ENCODE measurements around the gene PRR29. TPM values are rescaled to one million over a fixed set of nuclear protein-coding genes. Genes with fewer than 3 reads are reported as not detected.

PRR29 gene
- total RNA-seq, 4 donors from 2014 or later, result 0.29 to 2.8 (median 1.5) TPM; not detected in 1

- peak in 1 of 2 donors; percentile 3 for DNase-seq
- H3K4me1 ChIP-seq, result no peaks in the 10 kb centered on the region
- H3K27me3 ChIP-seq, result peaks cover 0 to 7% of the 10 kb centered on the region in 2 donors
- TF ChIP-seq, protein P1, sequence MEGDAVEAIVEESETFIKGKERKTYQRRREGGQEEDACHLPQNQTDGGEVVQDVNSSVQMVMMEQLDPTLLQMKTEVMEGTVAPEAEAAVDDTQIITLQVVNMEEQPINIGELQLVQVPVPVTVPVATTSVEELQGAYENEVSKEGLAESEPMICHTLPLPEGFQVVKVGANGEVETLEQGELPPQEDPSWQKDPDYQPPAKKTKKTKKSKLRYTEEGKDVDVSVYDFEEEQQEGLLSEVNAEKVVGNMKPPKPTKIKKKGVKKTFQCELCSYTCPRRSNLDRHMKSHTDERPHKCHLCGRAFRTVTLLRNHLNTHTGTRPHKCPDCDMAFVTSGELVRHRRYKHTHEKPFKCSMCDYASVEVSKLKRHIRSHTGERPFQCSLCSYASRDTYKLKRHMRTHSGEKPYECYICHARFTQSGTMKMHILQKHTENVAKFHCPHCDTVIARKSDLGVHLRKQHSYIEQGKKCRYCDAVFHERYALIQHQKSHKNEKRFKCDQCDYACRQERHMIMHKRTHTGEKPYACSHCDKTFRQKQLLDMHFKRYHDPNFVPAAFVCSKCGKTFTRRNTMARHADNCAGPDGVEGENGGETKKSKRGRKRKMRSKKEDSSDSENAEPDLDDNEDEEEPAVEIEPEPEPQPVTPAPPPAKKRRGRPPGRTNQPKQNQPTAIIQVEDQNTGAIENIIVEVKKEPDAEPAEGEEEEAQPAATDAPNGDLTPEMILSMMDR (IDR thresholded peaks at IDR 0.05), result no peak
- no peak for TF ChIP-seq POLR2A (IDR thresholded peaks at IDR 0.05)
- intact Hi-C loops (cut with DNase I; ENCODE audit: low total_unique reads), result no loop called here
- no peak overlapping the region for H3K27ac ChIP-seq
- no peaks in the 10 kb centered on the region for H3K36me3 ChIP-seq
- H3K9me3 ChIP-seq, result no peaks in the 10 kb centered on the region
- H3K4me3 ChIP-seq, result no peak overlapping the region
Measured at GRCh38 chr17:63991611-63992010, 6.5 kb upstream of the PRR29 start.

GRCh38 chr17:63993368-63993985 lies 4.7 kb upstream of the PRR29 start:
- no peak overlapping the region for H3K4me3 ChIP-seq
- no peaks in the 10 kb centered on the region for H3K9me3 ChIP-seq
- peaks cover 0 to 7% of the 10 kb centered on the region in 2 donors for H3K27me3 ChIP-seq
- DNase-seq, result no peak
- H3K4me1 ChIP-seq, result peaks cover 0 to 2% of the 10 kb centered on the region in 2 donors
- no peak for TF ChIP-seq POLR2A (IDR thresholded peaks at IDR 0.05)
- TF ChIP-seq, protein P1 (IDR thresholded peaks at IDR 0.05), result no peak
- no peak overlapping the region for H3K27ac ChIP-seq
- H3K36me3 ChIP-seq, result no peaks in the 10 kb centered on the region
- intact Hi-C loops (cut with DNase I; ENCODE audit: low total_unique reads), result no loop called here

- intact Hi-C loops (cut with DNase I; ENCODE audit: low total_unique reads), result no loop called here
- no peaks in the 10 kb centered on the region for H3K9me3 ChIP-seq
- DNase-seq, result peak in 1 of 2 donors; percentile 2
- no peak overlapping the region for H3K27ac ChIP-seq
- H3K4me3 ChIP-seq, result no peak overlapping the region
- H3K4me1 ChIP-seq, result peaks cover 0 to 6% of the 10 kb centered on the region in 2 donors
- no peaks in the 10 kb centered on the region for H3K36me3 ChIP-seq
- TF ChIP-seq, protein P1 (IDR thresholded peaks at IDR 0.05), result no peak
- TF ChIP-seq POLR2A (IDR thresholded peaks at IDR 0.05), result no peak
- peaks cover 0 to 1% of the 10 kb centered on the region in 2 donors for H3K27me3 ChIP-seq
Measured at GRCh38 chr17:63995626-63996025, 2.5 kb upstream of the PRR29 start.

- DNase-seq, result peak in 1 of 2 donors; percentile 5
Measured at GRCh38 chr17:63996430-63997182, 1.5 kb upstream of the PRR29 start.

More at GRCh38 chr17:63996430-63997182, 1.5 kb upstream of the PRR29 start:
- no peaks in the 10 kb centered on the region for H3K27me3 ChIP-seq
- no peaks in the 10 kb centered on the region for H3K9me3 ChIP-seq
- intact Hi-C loops (cut with DNase I; ENCODE audit: low total_unique reads), result no loop called here
- no peak overlapping the region for H3K27ac ChIP-seq
- no peaks in the 10 kb centered on the region for H3K36me3 ChIP-seq
- H3K4me1 ChIP-seq, result peaks cover 0 to 6% of the 10 kb centered on the region in 2 donors
- TF ChIP-seq, protein P1 (IDR thresholded peaks at IDR 0.05), result no peak
- TF ChIP-seq POLR2A (IDR thresholded peaks at IDR 0.05), result no peak
- no peak overlapping the region for H3K4me3 ChIP-seq
